ENCODE measurements around the gene RPLP1.
A peak's percentile ranks its signal among the peaks of the same experiment; 100 is the strongest.
"Not testable (repeated sequence)": the region's sequence is repeated elsewhere in the genome, so short reads cannot be mapped to it uniquely, and the experiment has no call there.

Gene RPLP1

GRCh38 chr15:69422336-69422895 lies 30.2 kb upstream of the RPLP1 start:
- DNase-seq (ENCODE audit: low spot score in 2 of 2) = no peak

GRCh38 chr15:69424001-69424400 lies 28.6 kb upstream of the RPLP1 start:
- Histone ChIP-seq H3K9me3 (no peaks in the 10 kb centered on the region), H3K4me3 (no peak overlapping the region), H3K36me3 (replicated peaks) (peaks cover 98% of the 10 kb centered on the region), H3K4me1 (no peaks in the 10 kb centered on the region), H3K27me3 (ENCODE audit: low read depth) (no peaks in the 10 kb centered on the region)
- in situ Hi-C loops (cut with MboI; ENCODE audit: low sequenced_read_pairs) = no loop called here
- DNase-seq (ENCODE audit: low spot score in 2 of 2) = no peak

More at GRCh38 chr15:69422336-69422895, 30.2 kb upstream of the RPLP1 start:
- Histone ChIP-seq H3K9me3 (no peaks in the 10 kb centered on the region), H3K36me3 (replicated peaks) (peaks cover 100% of the 10 kb centered on the region), H3K27me3 (ENCODE audit: low read depth) (no peaks in the 10 kb centered on the region), H3K4me3 (no peak overlapping the region), H3K4me1 (no peaks in the 10 kb centered on the region; the same call in none of the 2 replicates)
- in situ Hi-C loops (cut with MboI; ENCODE audit: low sequenced_read_pairs) = no loop called here

GRCh38 chr15:69424748-69425413 lies 27.7 kb upstream of the RPLP1 start:
- H3K4me3 ChIP-seq = no peak overlapping the region

GRCh38 chr15:69433831-69434230 lies 18.8 kb upstream of the RPLP1 start:
- no peaks in the 10 kb centered on the region for H3K9me3 ChIP-seq
- H3K36me3 ChIP-seq (replicated peaks) = peaks cover 98% of the 10 kb centered on the region
- H3K4me3 ChIP-seq = no peak overlapping the region
- DNase-seq (ENCODE audit: low spot score in 2 of 2) = no peak
- no peaks in the 10 kb centered on the region for H3K4me1 ChIP-seq
- H3K27me3 ChIP-seq (ENCODE audit: low read depth) = no peaks in the 10 kb centered on the region
- in situ Hi-C loops (cut with MboI; ENCODE audit: low sequenced_read_pairs) = no loop called here

More at GRCh38 chr15:69424748-69425413, 27.7 kb upstream of the RPLP1 start:
- no peak for DNase-seq (ENCODE audit: low spot score in 2 of 2)
- Histone ChIP-seq H3K27me3 (ENCODE audit: low read depth) (no peaks in the 10 kb centered on the region), H3K36me3 (replicated peaks) (peaks cover 98% of the 10 kb centered on the region), H3K9me3 (no peaks in the 10 kb centered on the region), H3K4me1 (no peaks in the 10 kb centered on the region)
- in situ Hi-C loops (cut with MboI; ENCODE audit: low sequenced_read_pairs) = no loop called here

- Histone ChIP-seq H3K9me3 (no peaks in the 10 kb centered on the region), H3K4me3 (no peak overlapping the region), H3K4me1 (no peaks in the 10 kb centered on the region), H3K36me3 (replicated peaks) (peaks cover 98% of the 10 kb centered on the region), H3K27me3 (ENCODE audit: low read depth) (no peaks in the 10 kb centered on the region)
- no peak for DNase-seq (ENCODE audit: low spot score in 2 of 2)
- in situ Hi-C loops (cut with MboI; ENCODE audit: low sequenced_read_pairs) = no loop called here
These were observed 18.4 kb upstream of the RPLP1 start for GRCh38 chr15:69434238-69434637.

DNA sequence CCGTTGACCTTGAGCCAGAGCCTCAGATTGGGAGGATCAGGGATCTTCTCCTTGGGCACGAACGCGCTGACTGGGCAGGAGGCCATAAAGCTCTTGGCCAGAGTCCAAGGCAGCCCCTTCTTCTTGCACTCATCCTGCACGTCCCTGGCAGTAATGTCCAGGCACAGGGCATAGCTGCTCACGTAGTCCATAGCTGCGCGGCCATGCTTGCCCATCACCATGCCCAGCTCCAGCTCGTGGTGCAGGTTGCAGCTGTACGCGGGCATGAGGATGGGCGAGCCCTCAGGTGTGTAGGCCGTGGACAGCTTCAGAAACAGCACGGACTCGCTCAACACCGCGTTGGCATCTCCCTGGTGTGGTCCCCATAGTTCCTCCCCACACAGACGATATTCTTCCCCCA lies 17.9 kb upstream of the RPLP1 start:
- H3K4me3 ChIP-seq = no peak overlapping the region
- no peaks in the 10 kb centered on the region for H3K4me1 ChIP-seq
- in situ Hi-C loops (cut with MboI; ENCODE audit: low sequenced_read_pairs) = no loop called here
- H3K27me3 ChIP-seq (ENCODE audit: low read depth) = no peaks in the 10 kb centered on the region
- no peak for DNase-seq (ENCODE audit: low spot score in 2 of 2)
- H3K36me3 ChIP-seq (replicated peaks) = peaks cover 98% of the 10 kb centered on the region
- no peaks in the 10 kb centered on the region for H3K9me3 ChIP-seq

GRCh38 chr15:69435985-69436384 lies 16.6 kb upstream of the RPLP1 start:
- in situ Hi-C loops (cut with MboI; ENCODE audit: low sequenced_read_pairs) = no loop called here
- Histone ChIP-seq H3K27me3 (ENCODE audit: low read depth) (no peaks in the 10 kb centered on the region), H3K4me1 (no peaks in the 10 kb centered on the region), H3K4me3 (no peak overlapping the region), H3K9me3 (no peaks in the 10 kb centered on the region), H3K36me3 (replicated peaks) (peaks cover 98% of the 10 kb centered on the region)
- no peak for DNase-seq (ENCODE audit: low spot score in 2 of 2)

- Histone ChIP-seq H3K36me3 (replicated peaks) (peaks cover 98% of the 10 kb centered on the region), H3K4me1 (no peaks in the 10 kb centered on the region), H3K4me3 (no peak overlapping the region), H3K27me3 (ENCODE audit: low read depth) (no peaks in the 10 kb centered on the region), H3K9me3 (no peaks in the 10 kb centered on the region)
- in situ Hi-C loops (cut with MboI; ENCODE audit: low sequenced_read_pairs) = no loop called here
- DNase-seq (ENCODE audit: low spot score in 2 of 2) = no peak
These were observed 15.7 kb upstream of the RPLP1 start for GRCh38 chr15:69436951-69437350.

GRCh38 chr15:69439623-69440022 lies 13.0 kb upstream of the RPLP1 start:
- Histone ChIP-seq H3K9me3 (no peaks in the 10 kb centered on the region), H3K36me3 (replicated peaks) (peaks cover 97% of the 10 kb centered on the region), H3K4me3 (no peak overlapping the region), H3K27me3 (ENCODE audit: low read depth) (no peaks in the 10 kb centered on the region), H3K4me1 (no peaks in the 10 kb centered on the region)
- in situ Hi-C loops (cut with MboI; ENCODE audit: low sequenced_read_pairs) = no loop called here
- DNase-seq (ENCODE audit: low spot score in 2 of 2) = no peak

- DNase-seq (ENCODE audit: low spot score in 2 of 2) = no peak
These were observed 9.5 kb upstream of the RPLP1 start for GRCh38 chr15:69443032-69443611.

GRCh38 chr15:69444686-69445085 lies 7.9 kb upstream of the RPLP1 start:
- Histone ChIP-seq H3K4me1 (no peaks in the 10 kb centered on the region), H3K27me3 (ENCODE audit: low read depth) (no peaks in the 10 kb centered on the region), H3K36me3 (replicated peaks) (peaks cover 96% of the 10 kb centered on the region), H3K4me3 (no peak overlapping the region), H3K9me3 (no peaks in the 10 kb centered on the region)
- DNase-seq (ENCODE audit: low spot score in 2 of 2) = no peak
- in situ Hi-C loops (cut with MboI; ENCODE audit: low sequenced_read_pairs) = no loop called here

More at GRCh38 chr15:69443032-69443611, 9.5 kb upstream of the RPLP1 start:
- Histone ChIP-seq H3K27me3 (ENCODE audit: low read depth) (no peaks in the 10 kb centered on the region), H3K36me3 (replicated peaks) (peaks cover 98% of the 10 kb centered on the region), H3K4me1 (no peaks in the 10 kb centered on the region), H3K9me3 (no peaks in the 10 kb centered on the region), H3K4me3 (no peak overlapping the region)
- in situ Hi-C loops (cut with MboI; ENCODE audit: low sequenced_read_pairs) = no loop called here

- Histone ChIP-seq H3K4me3 (no peak overlapping the region), H3K9me3 (no peaks in the 10 kb centered on the region), H3K27me3 (ENCODE audit: low read depth) (no peaks in the 10 kb centered on the region), H3K36me3 (replicated peaks) (peaks cover 78% of the 10 kb centered on the region), H3K4me1 (peaks cover 7% of the 10 kb centered on the region)
- DNase-seq (ENCODE audit: low spot score in 2 of 2) = no peak
- in situ Hi-C loops (cut with MboI; ENCODE audit: low sequenced_read_pairs) = no loop called here
These were observed 5.7 kb upstream of the RPLP1 start for GRCh38 chr15:69446953-69447352.

DNA sequence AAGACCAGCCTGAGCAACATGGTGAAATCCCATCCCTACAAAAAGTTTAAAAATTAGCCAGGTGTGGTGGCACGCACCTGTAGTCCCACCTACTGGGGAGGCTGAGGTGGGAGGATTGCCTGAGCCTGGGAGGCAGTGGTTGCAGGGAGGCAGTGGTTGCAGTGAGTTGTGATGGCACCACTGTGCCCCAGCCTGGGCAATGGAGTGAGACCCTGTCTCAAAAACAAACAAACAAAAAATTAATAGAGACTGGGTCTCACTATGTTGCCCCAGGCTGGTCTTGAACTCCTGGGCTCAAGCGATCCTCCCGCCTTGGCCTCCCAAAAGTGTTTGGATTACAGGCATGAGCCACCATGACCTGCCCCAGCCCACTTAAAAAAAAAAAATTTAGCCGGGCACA lies 2.4 kb upstream of the RPLP1 start:
- not testable (repeated sequence) for H3K4me3 ChIP-seq; H3K9me3 ChIP-seq; H3K27me3 ChIP-seq (ENCODE audit: low read depth); DNase-seq (ENCODE audit: low spot score in 2 of 2)
- Histone ChIP-seq H3K4me1 (peaks cover 20% of the 10 kb centered on the region), H3K36me3 (replicated peaks) (peaks cover 72% of the 10 kb centered on the region)
- in situ Hi-C loops (cut with MboI; ENCODE audit: low sequenced_read_pairs) = loop anchor here (25.0 kb wide), 1 partner anchor 1262 kb away; no protein-coding TSS in a partner anchor

DNA sequence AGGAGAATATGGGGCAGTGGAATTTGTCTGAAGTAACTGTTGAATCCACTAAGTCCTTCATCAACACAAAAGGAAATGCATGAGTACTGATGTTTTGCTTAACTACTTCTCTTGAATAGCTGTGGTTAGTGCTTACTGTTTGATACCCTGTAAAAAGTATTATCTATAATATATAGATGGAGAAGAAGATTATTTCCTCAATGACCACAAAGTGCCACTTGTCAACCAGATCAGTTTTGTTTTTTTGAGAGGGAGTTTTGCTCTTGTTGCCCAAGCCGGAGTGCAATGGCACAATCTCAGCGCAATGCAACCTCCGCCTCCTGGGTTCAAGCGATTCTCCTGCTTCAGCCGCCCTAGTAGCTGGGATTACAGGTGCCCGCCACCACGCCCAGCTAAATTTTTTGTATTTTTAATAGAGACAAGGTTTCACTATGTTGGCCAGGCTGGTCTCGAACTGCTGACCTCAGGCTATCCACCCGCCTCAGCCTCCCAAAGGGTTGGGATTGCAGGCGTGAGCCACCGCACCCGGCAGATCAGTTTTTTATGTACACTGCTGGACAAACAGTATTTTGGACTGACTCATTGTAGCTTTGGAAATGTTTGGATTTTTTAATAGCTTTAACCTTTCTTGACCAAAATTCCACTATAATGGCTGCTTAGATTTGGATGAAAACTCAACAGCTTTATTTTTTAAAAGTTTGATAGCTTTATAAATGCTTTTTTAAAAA lies 1.5 kb upstream of the RPLP1 start:
- H3K9me3 ChIP-seq = no peaks in the 10 kb centered on the region
- in situ Hi-C loops (cut with MboI; ENCODE audit: low sequenced_read_pairs) = loop anchor here (25.0 kb wide), 1 partner anchor 1261 kb away; no protein-coding TSS in a partner anchor
- H3K36me3 ChIP-seq (replicated peaks) = peaks cover 72% of the 10 kb centered on the region
- peak overlapping the region; percentile 92 for H3K4me3 ChIP-seq
- H3K4me1 ChIP-seq = peaks cover 26% of the 10 kb centered on the region
- DNase-seq (ENCODE audit: low spot score in 2 of 2) = no peak
- no peaks in the 10 kb centered on the region for H3K27me3 ChIP-seq (ENCODE audit: low read depth)

Measured in HAP-1 (cell line).